Astrocyte (in vitro differentiated cells and primary cell): ENCODE data around the gene ATRN. TPM values are rescaled to one million over a fixed set of nuclear protein-coding genes. Genes with fewer than 3 reads are reported as not detected.

ENCODE experiments used
- DNase-seq: peaks from one replicate; pipeline ENCODE4 v3.0.0-alpha.2; 2010; ENCODE audit warnings: low read depth
- FAIRE-seq: peaks from 2 replicates; lab custom pipeline; 2011; peaks lifted over from hg19 to GRCh38; lab: Jason Lieb, UNC
- H2AFZ ChIP-seq: 2 replicates; pipeline ENCODE4 v1.6.0; 2012; ENCODE audit warnings: low read depth, low read length, inconsistent platforms
- H3K27ac ChIP-seq: 2 replicates; pipeline ENCODE4 v1.5.1; 2011; ENCODE audit warnings: low read depth, low read length, inconsistent platforms
- H3K27me3 ChIP-seq: 2 replicates; pipeline ENCODE4 v1.6.0; 2011; ENCODE audit warnings: low read length, inconsistent platforms; ENCODE audit not compliant: insufficient read depth
- H3K36me3 ChIP-seq: 2 replicates; pipeline ENCODE4 v1.5.1; 2011; ENCODE audit warnings: low read length, inconsistent platforms; ENCODE audit not compliant: insufficient read depth
- H3K4me1 ChIP-seq: 2 replicates; pipeline ENCODE4 v1.5.1; 2011; ENCODE audit warnings: low read length, inconsistent platforms; ENCODE audit not compliant: insufficient read depth
- H3K4me2 ChIP-seq: 2 replicates; pipeline ENCODE4 v1.6.0; 2012; ENCODE audit warnings: low read length, inconsistent platforms
- H3K4me3 ChIP-seq: 2 replicates; pipeline ENCODE4 v1.5.1; 2011; ENCODE audit warnings: low read depth, mild to moderate bottlenecking, low read length, inconsistent platforms; ENCODE audit not compliant: insufficient read depth
- H3K79me2 ChIP-seq: 2 replicates; pipeline ENCODE4 v1.6.0; 2012; ENCODE audit warnings: mild to moderate bottlenecking, low read length, inconsistent platforms; ENCODE audit not compliant: insufficient read depth
- H3K9ac ChIP-seq: 2 replicates; pipeline ENCODE4 v1.6.0; 2012; ENCODE audit warnings: mild to moderate bottlenecking, low read length, inconsistent platforms
- H3K9me3 ChIP-seq: 2 replicates; pipeline ENCODE4 v1.5.1; 2012; ENCODE audit warnings: low read depth, mild to moderate bottlenecking, low read length, inconsistent platforms; ENCODE audit not compliant: insufficient read depth
- H4K20me1 ChIP-seq: 2 replicates; pipeline ENCODE4 v1.6.0; 2012; ENCODE audit warnings: low read length, inconsistent platforms; ENCODE audit not compliant: insufficient read depth
- H3K27ac Mint-ChIP-seq: one replicate; pipeline ENCODE4 v1.8.0; 2021; ENCODE audit warnings: mild to moderate bottlenecking, mixed read lengths; ENCODE audit not compliant: unreplicated experiment
- H3K27me3 Mint-ChIP-seq: one replicate; pipeline ENCODE4 v1.8.0; 2021; ENCODE audit warnings: low read depth, mixed read lengths; ENCODE audit not compliant: unreplicated experiment
- H3K36me3 Mint-ChIP-seq: one replicate; pipeline ENCODE4 v1.8.0; 2021; ENCODE audit warnings: low read depth, mixed read lengths; ENCODE audit not compliant: unreplicated experiment
- H3K4me1 Mint-ChIP-seq: one replicate; pipeline ENCODE4 v1.8.0; 2021; ENCODE audit warnings: low read depth, mixed read lengths; ENCODE audit not compliant: unreplicated experiment
- H3K4me3 Mint-ChIP-seq: one replicate; pipeline ENCODE4 v1.8.0; 2021; ENCODE audit warnings: mild to moderate bottlenecking, moderate library complexity, mixed read lengths; ENCODE audit not compliant: unreplicated experiment
- H3K9me3 Mint-ChIP-seq: one replicate; pipeline ENCODE4 v1.8.0; 2021; ENCODE audit warnings: mild to moderate bottlenecking, mixed read lengths; ENCODE audit not compliant: unreplicated experiment
- EZH2 ChIP-seq: IDR thresholded peaks from 2 replicates; pipeline ENCODE4 v1.6.1; 2012; ENCODE audit warnings: mild to moderate bottlenecking, low read length, inconsistent platforms; ENCODE audit not compliant: insufficient read depth
- total RNA-seq: library from RNA; stranded (reverse); gene quantifications from 2 replicates; pipeline ENCODE4 v1.2.1, GENCODE V29; 2021
- TF ChIP-seq, protein P1 (sequence below): IDR thresholded peaks from 2 replicates; pipeline ENCODE4 v1.5.1; 2011; ENCODE audit warnings: low read depth, mild to moderate bottlenecking, inconsistent platforms, low read length, moderate library complexity; ENCODE audit not compliant: insufficient read depth

The ATRN gene
- total RNA-seq, 1 donor from 2014 or later: 33.8 TPM

DNA sequence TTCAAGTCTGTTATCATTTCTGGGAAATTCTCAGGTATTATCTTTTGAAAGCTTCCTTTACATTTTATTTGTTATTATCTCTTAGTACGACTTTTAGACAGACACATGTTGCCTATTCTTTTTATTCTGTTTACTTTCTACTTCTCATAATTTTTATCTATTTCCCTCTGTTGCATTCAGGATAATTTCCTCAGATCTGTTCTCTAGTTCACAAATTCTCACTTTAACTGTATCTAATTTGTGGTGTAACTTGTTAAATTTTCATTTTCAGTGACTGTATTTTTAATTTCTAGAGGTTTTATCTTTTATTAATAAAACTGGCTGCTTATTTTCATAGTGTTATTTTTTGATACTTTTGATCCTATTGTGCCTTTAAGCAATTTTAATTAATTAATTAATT, 16.0 kb downstream of the ATRN start:
- peaks cover 56% of the 10 kb centered on the region for H3K79me2 ChIP-seq
- Mint-ChIP-seq H3K27me3 (no peaks in the 10 kb centered on the region), H3K4me3 (no peak overlapping the region), H3K9me3 (peaks cover 10% of the 10 kb centered on the region), H3K27ac (no peak overlapping the region), H3K36me3 (peaks cover 11% of the 10 kb centered on the region), H3K4me1 (peaks cover 2% of the 10 kb centered on the region)
- no peak overlapping the region for H3K27ac ChIP-seq
- H3K27me3 ChIP-seq: no peaks in the 10 kb centered on the region
- no peak for FAIRE-seq
- H3K4me3 ChIP-seq: no peak overlapping the region
- peaks cover 29% of the 10 kb centered on the region for H4K20me1 ChIP-seq
- no peak for DNase-seq
- H3K9me3 ChIP-seq: no peaks in the 10 kb centered on the region
- H3K36me3 ChIP-seq: no peaks in the 10 kb centered on the region
- TF ChIP-seq, protein P1, sequence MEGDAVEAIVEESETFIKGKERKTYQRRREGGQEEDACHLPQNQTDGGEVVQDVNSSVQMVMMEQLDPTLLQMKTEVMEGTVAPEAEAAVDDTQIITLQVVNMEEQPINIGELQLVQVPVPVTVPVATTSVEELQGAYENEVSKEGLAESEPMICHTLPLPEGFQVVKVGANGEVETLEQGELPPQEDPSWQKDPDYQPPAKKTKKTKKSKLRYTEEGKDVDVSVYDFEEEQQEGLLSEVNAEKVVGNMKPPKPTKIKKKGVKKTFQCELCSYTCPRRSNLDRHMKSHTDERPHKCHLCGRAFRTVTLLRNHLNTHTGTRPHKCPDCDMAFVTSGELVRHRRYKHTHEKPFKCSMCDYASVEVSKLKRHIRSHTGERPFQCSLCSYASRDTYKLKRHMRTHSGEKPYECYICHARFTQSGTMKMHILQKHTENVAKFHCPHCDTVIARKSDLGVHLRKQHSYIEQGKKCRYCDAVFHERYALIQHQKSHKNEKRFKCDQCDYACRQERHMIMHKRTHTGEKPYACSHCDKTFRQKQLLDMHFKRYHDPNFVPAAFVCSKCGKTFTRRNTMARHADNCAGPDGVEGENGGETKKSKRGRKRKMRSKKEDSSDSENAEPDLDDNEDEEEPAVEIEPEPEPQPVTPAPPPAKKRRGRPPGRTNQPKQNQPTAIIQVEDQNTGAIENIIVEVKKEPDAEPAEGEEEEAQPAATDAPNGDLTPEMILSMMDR: no peak
- TF ChIP-seq EZH2: no peak
- H2AFZ ChIP-seq: no peak overlapping the region
- H3K4me2 ChIP-seq: no peak overlapping the region
- H3K4me1 ChIP-seq: no peaks in the 10 kb centered on the region
- H3K9ac ChIP-seq: no peak overlapping the region

DNA sequence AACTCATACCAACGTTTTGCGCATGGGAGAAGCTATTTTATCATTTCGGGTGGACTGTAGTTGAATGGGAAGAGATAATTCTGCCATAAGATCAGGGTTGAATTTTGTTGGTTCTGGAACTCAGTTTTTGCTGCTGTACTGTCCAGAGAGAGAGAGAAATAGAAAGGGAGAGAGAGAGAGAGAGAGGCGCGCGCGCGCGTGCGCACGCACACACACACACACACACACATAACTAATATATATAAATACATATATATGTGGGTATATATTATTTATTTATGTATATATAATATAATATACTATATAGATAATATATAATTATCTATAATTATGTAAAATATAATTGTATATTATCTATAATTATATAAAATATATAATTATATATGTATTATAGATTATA, 21.9 kb downstream of the ATRN start:
- Histone ChIP-seq H3K36me3 (no peaks in the 10 kb centered on the region), H3K27ac (no peak overlapping the region), H2AFZ (no peak overlapping the region), H3K4me3 (no peak overlapping the region), H4K20me1 (peaks cover 46% of the 10 kb centered on the region), H3K4me2 (no peak overlapping the region), H3K9ac (no peak overlapping the region), H3K9me3 (peaks cover 3% of the 10 kb centered on the region), H3K27me3 (no peaks in the 10 kb centered on the region), H3K4me1 (no peaks in the 10 kb centered on the region), H3K79me2 (peaks cover 49% of the 10 kb centered on the region)
- no peak overlapping the region for H3K27ac Mint-ChIP-seq
- H3K4me1 Mint-ChIP-seq: no peaks in the 10 kb centered on the region
- no peaks in the 10 kb centered on the region for H3K27me3 Mint-ChIP-seq
- TF ChIP-seq EZH2: no peak
- TF ChIP-seq, protein P1: no peak
- H3K36me3 Mint-ChIP-seq: peaks cover 6% of the 10 kb centered on the region
- DNase-seq (no peak), FAIRE-seq (no peak)
- no peak overlapping the region for H3K4me3 Mint-ChIP-seq
- no peaks in the 10 kb centered on the region for H3K9me3 Mint-ChIP-seq

DNA sequence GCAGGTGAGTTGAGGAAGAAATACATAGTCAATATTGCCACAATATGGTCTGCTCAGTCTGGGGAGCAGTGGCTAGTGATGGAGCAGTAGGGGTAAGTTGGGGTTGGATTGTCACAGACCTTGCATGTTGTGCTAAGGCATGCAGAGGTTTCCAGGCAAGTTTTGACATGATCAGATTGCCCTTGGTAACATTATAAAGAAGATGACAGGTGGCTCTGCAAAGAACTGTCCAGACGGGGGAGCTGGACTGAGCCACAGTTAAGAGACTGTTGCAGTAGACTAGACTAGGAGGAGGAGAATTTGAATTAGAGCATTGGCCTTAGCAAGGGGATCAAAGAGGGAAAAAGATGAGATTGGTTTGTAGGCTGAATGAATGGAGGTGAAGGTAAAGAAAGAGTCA, 23.4 kb downstream of the ATRN start:
- H3K4me3 ChIP-seq: no peak overlapping the region
- H3K36me3 ChIP-seq: no peaks in the 10 kb centered on the region
- no peak overlapping the region for H3K9ac ChIP-seq
- peaks cover 40% of the 10 kb centered on the region for H4K20me1 ChIP-seq
- Mint-ChIP-seq H3K27me3 (no peaks in the 10 kb centered on the region), H3K27ac (no peak overlapping the region), H3K4me3 (no peak overlapping the region), H3K4me1 (no peaks in the 10 kb centered on the region), H3K36me3 (peaks cover 6% of the 10 kb centered on the region), H3K9me3 (peaks cover 2% of the 10 kb centered on the region)
- H3K9me3 ChIP-seq: peaks cover 3% of the 10 kb centered on the region
- H3K4me2 ChIP-seq: no peak overlapping the region
- no peaks in the 10 kb centered on the region for H3K4me1 ChIP-seq
- H2AFZ ChIP-seq: no peak overlapping the region
- DNase-seq (no peak), FAIRE-seq (no peak)
- H3K27me3 ChIP-seq: no peaks in the 10 kb centered on the region
- no peak overlapping the region for H3K27ac ChIP-seq
- H3K79me2 ChIP-seq: peaks cover 39% of the 10 kb centered on the region
- TF ChIP-seq EZH2: no peak
- TF ChIP-seq, protein P1: no peak
